GM23248 (cell line): ENCODE data around the gene JARID2. TPM values are rescaled to one million over a fixed set of nuclear protein-coding genes. Genes with fewer than 3 reads are reported as not detected.

Experiments used
- DNase-seq: peaks from one replicate; pipeline ENCODE4 v3.0.0-alpha.2; 2015
- H2AFZ ChIP-seq: fragments of 200-600 bp; sonication (generic); 2 replicates; pipeline ENCODE4 v1.6.1; 2016; ENCODE audit warnings: antibody characterized with exemption
- H3F3A ChIP-seq: fragments of 200-600 bp; sonication (generic); 2 replicates; pipeline ENCODE4 v1.6.1; 2016; ENCODE audit warnings: mild to moderate bottlenecking, antibody characterized with exemption, mixed run types; ENCODE audit not compliant: insufficient read depth
- H3K27ac ChIP-seq: fragments of 200-600 bp; sonication (generic); 2 replicates; pipeline ENCODE4 v1.5.1; 2016; ENCODE audit warnings: mild to moderate bottlenecking
- H3K27me3 ChIP-seq: fragments of 200-600 bp; sonication (generic); replicated peaks from 2 replicates; pipeline ENCODE4 v1.6.1; 2016; ENCODE audit warnings: mild to moderate bottlenecking; ENCODE audit not compliant: insufficient read depth
- H3K36me3 ChIP-seq: fragments of 200-600 bp; sonication (generic); 2 replicates; pipeline ENCODE4 v1.6.1; 2016; ENCODE audit warnings: low read depth, mild to moderate bottlenecking
- H3K4me1 ChIP-seq: fragments of 200-600 bp; sonication (generic); 2 replicates; pipeline ENCODE4 v1.6.1; 2016; ENCODE audit warnings: mild to moderate bottlenecking; ENCODE audit not compliant: insufficient read depth
- H3K4me2 ChIP-seq: fragments of 200-600 bp; sonication (generic); one replicate; pipeline ENCODE4 v1.6.1; 2016; ENCODE audit warnings: mild to moderate bottlenecking; ENCODE audit not compliant: unreplicated experiment
- H3K4me3 ChIP-seq: fragments of 200-600 bp; sonication (generic); 2 replicates; pipeline ENCODE4 v1.5.1; 2016; ENCODE audit warnings: mild to moderate bottlenecking
- H3K79me2 ChIP-seq: fragments of 200-600 bp; sonication (generic); 2 replicates; pipeline ENCODE4 v1.6.1; 2016; ENCODE audit warnings: mild to moderate bottlenecking; ENCODE audit not compliant: insufficient read depth
- H3K9ac ChIP-seq: fragments of 200-600 bp; sonication (generic); 2 replicates; pipeline ENCODE4 v1.6.1; 2016; ENCODE audit warnings: mild to moderate bottlenecking
- H3K9me2 ChIP-seq: fragments of 200-600 bp; sonication (generic); 2 replicates; pipeline ENCODE4 v1.6.1; 2016; ENCODE audit warnings: mixed run types, mild to moderate bottlenecking, moderate library complexity; ENCODE audit not compliant: insufficient read depth
- H3K9me3 ChIP-seq: fragments of 200-600 bp; sonication (generic); one replicate; pipeline ENCODE4 v1.6.1; 2017; ENCODE audit warnings: low read depth
- H4K20me1 ChIP-seq: fragments of 200-600 bp; sonication (generic); 2 replicates; pipeline ENCODE4 v1.6.0; 2016; ENCODE audit not compliant: insufficient read depth
- EZH2 ChIP-seq: fragments of 200-600 bp; sonication (generic); IDR thresholded peaks from 2 replicates; pipeline ENCODE4 v1.6.1; 2018; ENCODE audit warnings: antibody characterized with exemption, mild to moderate bottlenecking; ENCODE audit not compliant: insufficient read depth, poor library complexity, severe bottlenecking
- EZH2phosphoT487 ChIP-seq: fragments of 200-600 bp; sonication (generic); IDR thresholded peaks from 2 replicates; pipeline ENCODE4 v1.6.1; 2018; ENCODE audit warnings: antibody characterized with exemption, moderate library complexity, mild to moderate bottlenecking, low read depth; ENCODE audit not compliant: insufficient read depth
- WGBS, 2 experiments: methylation state at CpG; one replicate each; pipeline ENCODE4 v1.1.6; 2015 to 2017; ENCODE audit warnings: low lambda C conversion rate in 2 of 2, low coverage in 1 of 2; ENCODE audit errors: missing lambda C conversion rate in 2 of 2; 5-methylcytosine and 5-hydroxymethylcytosine counted together
- in situ Hi-C: fragments of 300-500 bp; cut with MboI; formaldehyde crosslinking; loops from 2 replicates; pipeline ENCODE4 v1.15.0; 2020
- polyA plus RNA-seq: library from polyadenylated mRNA; unstranded; fragments of >200 nt; fragmentation: Nextera tagmentation; extraction: Ambion mirVana; gene quantifications from 2 replicates; pipeline ENCODE4 v1.2.1, GENCODE V29; 2016
- total RNA-seq: library from RNA; depleted of rRNA; stranded (reverse); fragments of >200 nt; shearing (Covaris generic); gene quantifications from 2 replicates; pipeline ENCODE4 v1.2.3, GENCODE V29; 2014

The JARID2 gene
- total and polyA plus RNA-seq, 2 experiments from 2014 or later: 3.9 to 9.3 TPM

- no peaks in the 10 kb centered on the region for H3K9me3 ChIP-seq
- no peaks in the 10 kb centered on the region for H3K9me2 ChIP-seq
- no peak overlapping the region for H3K27ac ChIP-seq
- no peak for TF ChIP-seq EZH2phosphoT487
- TF ChIP-seq EZH2: no peak
- H3K9ac ChIP-seq: no peak overlapping the region
- H3K4me3 ChIP-seq: no peak overlapping the region
- DNase-seq: no peak
- H3K36me3 ChIP-seq: no peaks in the 10 kb centered on the region
- 92% methylated on average over 10 of the region's 10 CpGs for WGBS, 2 experiments
- H3K4me2 ChIP-seq: no peak overlapping the region
- H4K20me1 ChIP-seq: peaks cover 5% of the 10 kb centered on the region; the same call in 1 of the 2 replicates
- in situ Hi-C loops: no loop called here
- H3K4me1 ChIP-seq: peaks cover 30% of the 10 kb centered on the region
- H3F3A ChIP-seq: peaks cover 35% of the 10 kb centered on the region
- H3K79me2 ChIP-seq: peaks cover 98% of the 10 kb centered on the region
- H3K27me3 ChIP-seq: no peaks in the 10 kb centered on the region
- no peak overlapping the region for H2AFZ ChIP-seq
These were observed 109.8 kb downstream of the JARID2 start for GRCh38 chr6:15355683-15356099.

DNA sequence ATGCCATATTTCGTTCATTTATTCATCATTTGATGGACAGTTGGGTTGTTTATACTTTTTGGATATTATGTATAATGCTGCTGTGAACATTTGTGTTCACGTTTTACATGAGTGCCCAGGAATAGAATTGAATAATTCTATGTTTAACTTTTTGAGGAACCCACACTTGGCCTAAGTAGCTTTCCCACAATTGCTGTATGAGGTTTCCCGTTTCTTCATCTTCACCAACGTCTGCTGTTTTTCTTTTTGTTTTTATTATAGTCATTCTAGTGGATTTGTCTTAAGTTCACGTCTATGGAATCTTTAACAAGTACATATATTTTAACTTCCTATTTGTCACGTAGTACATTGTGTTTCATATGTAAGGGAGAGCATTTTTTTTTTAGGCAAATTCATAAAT is 110.3 kb downstream of the JARID2 start:
- no peaks in the 10 kb centered on the region for H3K9me2 ChIP-seq
- peaks cover 98% of the 10 kb centered on the region for H3K79me2 ChIP-seq
- H4K20me1 ChIP-seq: peaks cover 5% of the 10 kb centered on the region; the same call in 1 of the 2 replicates
- DNase-seq: no peak
- no peaks in the 10 kb centered on the region for H3K36me3 ChIP-seq
- no peaks in the 10 kb centered on the region for H3K27me3 ChIP-seq
- H3K9me3 ChIP-seq: no peaks in the 10 kb centered on the region
- no peak for TF ChIP-seq EZH2
- TF ChIP-seq EZH2phosphoT487: no peak
- no peak overlapping the region for H3K9ac ChIP-seq
- in situ Hi-C loops: no loop called here
- H3K4me1 ChIP-seq: peaks cover 25% of the 10 kb centered on the region
- no peak overlapping the region for H3K27ac ChIP-seq
- 97 to 98% methylated on average over 6 of the region's 6 CpGs for WGBS, 2 experiments
- H3K4me3 ChIP-seq: no peak overlapping the region
- H3K4me2 ChIP-seq: no peak overlapping the region
- H3F3A ChIP-seq: peaks cover 30% of the 10 kb centered on the region
- H2AFZ ChIP-seq: no peak overlapping the region

GRCh38 chr6:15356937-15357336 is 111.1 kb downstream of the JARID2 start:
- 90 to 97% methylated on average over 5 of the region's 5 CpGs for WGBS, 2 experiments
- TF ChIP-seq EZH2phosphoT487 (no peak), EZH2 (no peak)
- no peaks in the 10 kb centered on the region for H3K27me3 ChIP-seq

DNA sequence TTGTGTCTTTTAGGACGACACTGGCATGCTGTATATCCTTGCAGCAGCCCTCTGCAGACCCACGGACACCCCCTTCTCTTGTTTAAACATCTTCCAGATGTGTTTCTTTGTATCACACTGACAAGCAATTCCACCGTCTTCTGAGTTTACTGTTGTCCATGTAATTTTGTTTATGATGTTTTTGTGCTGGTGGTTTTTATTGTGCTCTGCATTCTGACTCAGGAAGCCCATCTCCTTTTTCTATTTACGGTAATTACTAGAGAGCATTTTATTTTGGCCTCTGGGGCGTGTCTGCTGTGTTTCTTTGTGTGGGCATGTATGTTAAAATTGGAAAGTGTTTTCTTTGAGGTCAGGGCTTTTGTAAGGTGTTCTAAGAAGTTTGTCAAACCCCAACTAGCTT is 111.9 kb downstream of the JARID2 start:
- Histone ChIP-seq H3K4me2 (no peak overlapping the region), H3F3A (peaks cover 16% of the 10 kb centered on the region), H3K9ac (no peak overlapping the region), H4K20me1 (peaks cover 5% of the 10 kb centered on the region; the same call in 1 of the 2 replicates), H3K27me3 (no peaks in the 10 kb centered on the region), H3K79me2 (peaks cover 100% of the 10 kb centered on the region), H3K36me3 (no peaks in the 10 kb centered on the region), H3K9me2 (no peaks in the 10 kb centered on the region), H3K9me3 (no peaks in the 10 kb centered on the region), H3K4me1 (0 out of 2 replicates have a peak, but pooled peaks cover 10% of the 10 kb centered on the region), H3K27ac (no peak overlapping the region), H3K4me3 (no peak overlapping the region), H2AFZ (no peak overlapping the region)
- DNase-seq: no peak
- 85 to 92% methylated on average over 5 of the region's 5 CpGs for WGBS, 2 experiments
- in situ Hi-C loops: no loop called here
- TF ChIP-seq EZH2 (no peak), EZH2phosphoT487 (no peak)

More at GRCh38 chr6:15356937-15357336, 111.1 kb downstream of the JARID2 start:
- no peak overlapping the region for H3K4me3 ChIP-seq
- no peak overlapping the region for H3K9ac ChIP-seq
- in situ Hi-C loops: no loop called here
- peaks cover 18% of the 10 kb centered on the region for H3K4me1 ChIP-seq
- no peaks in the 10 kb centered on the region for H3K36me3 ChIP-seq
- no peaks in the 10 kb centered on the region for H3K9me2 ChIP-seq
- no peaks in the 10 kb centered on the region for H3K9me3 ChIP-seq
- peaks cover 24% of the 10 kb centered on the region for H3F3A ChIP-seq
- no peak for DNase-seq
- H2AFZ ChIP-seq: no peak overlapping the region
- no peak overlapping the region for H3K27ac ChIP-seq
- H3K79me2 ChIP-seq: peaks cover 100% of the 10 kb centered on the region
- H3K4me2 ChIP-seq: no peak overlapping the region
- peaks cover 5% of the 10 kb centered on the region; the same call in 1 of the 2 replicates for H4K20me1 ChIP-seq
